Activated naive CD8-positive, alpha-beta T cell treated with anti-CD3 and anti-CD28 coated beads, Interleukin-2, amount 50 U/mL, for 24 hours (primary cell): ENCODE data around the gene DNAH14.

Source experiments
- ATAC-seq: fragments of 150-1000 bp; cut with Tn5 transposase; one replicate; pipeline ENCODE4 v1.10.0; 2021
- DNase-seq: peaks from one replicate; pipeline ENCODE4 v3.0.0; 2021
- H3K27ac Mint-ChIP-seq: one replicate; pipeline ENCODE4 v1.8.0; 2021; ENCODE audit warnings: mild to moderate bottlenecking, mixed read lengths
- H3K27me3 Mint-ChIP-seq: one replicate; pipeline ENCODE4 v1.8.0; 2021; ENCODE audit warnings: mixed read lengths
- H3K36me3 Mint-ChIP-seq: one replicate; pipeline ENCODE4 v1.8.0; 2021; ENCODE audit warnings: low read depth, mixed read lengths
- H3K4me1 Mint-ChIP-seq: one replicate; pipeline ENCODE4 v1.8.0; 2021; ENCODE audit warnings: mixed read lengths
- H3K4me3 Mint-ChIP-seq: one replicate; pipeline ENCODE4 v1.8.0; 2021; ENCODE audit warnings: mild to moderate bottlenecking, moderate library complexity, mixed read lengths
- H3K9me3 Mint-ChIP-seq: one replicate; pipeline ENCODE4 v1.8.0; 2021; ENCODE audit warnings: mixed read lengths

The DNAH14 gene

DNA sequence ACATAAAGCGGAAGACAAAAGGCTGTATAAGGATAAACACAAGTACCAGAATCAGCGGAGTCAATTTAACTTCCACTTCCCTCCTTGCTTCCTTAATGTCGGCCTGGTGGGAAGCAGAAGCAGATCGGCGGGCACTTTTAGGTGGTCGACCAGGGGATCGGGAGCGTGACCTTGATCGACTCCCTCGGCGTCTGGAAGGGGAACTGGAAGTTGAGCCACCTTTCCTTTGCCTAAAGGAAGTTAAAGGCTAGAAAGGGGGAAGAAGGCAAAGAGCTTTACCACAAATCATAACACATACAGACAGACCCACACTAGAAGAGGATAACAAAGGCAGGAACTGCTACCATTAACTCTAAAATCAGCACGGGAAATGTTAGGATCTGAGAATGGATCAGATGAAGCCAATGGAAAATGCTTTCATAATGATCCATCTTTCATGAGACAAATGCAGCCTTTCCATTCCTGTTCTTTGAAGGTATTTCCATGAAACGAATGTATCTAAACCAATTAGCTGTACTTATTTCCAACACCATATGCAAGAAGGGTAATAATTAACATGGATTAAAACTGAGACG, 492.6 kb downstream of the DNAH14 start:
- no peaks in the 10 kb centered on the region for H3K27me3 Mint-ChIP-seq
- H3K9me3 Mint-ChIP-seq = no peaks in the 10 kb centered on the region
- peaks cover 49% of the 10 kb centered on the region for H3K4me1 Mint-ChIP-seq
- H3K36me3 Mint-ChIP-seq = peaks cover 49% of the 10 kb centered on the region
- DNase-seq (no peak), ATAC-seq (no peak)
- H3K4me3 Mint-ChIP-seq = no peak overlapping the region
- H3K27ac Mint-ChIP-seq = no peak overlapping the region

DNA sequence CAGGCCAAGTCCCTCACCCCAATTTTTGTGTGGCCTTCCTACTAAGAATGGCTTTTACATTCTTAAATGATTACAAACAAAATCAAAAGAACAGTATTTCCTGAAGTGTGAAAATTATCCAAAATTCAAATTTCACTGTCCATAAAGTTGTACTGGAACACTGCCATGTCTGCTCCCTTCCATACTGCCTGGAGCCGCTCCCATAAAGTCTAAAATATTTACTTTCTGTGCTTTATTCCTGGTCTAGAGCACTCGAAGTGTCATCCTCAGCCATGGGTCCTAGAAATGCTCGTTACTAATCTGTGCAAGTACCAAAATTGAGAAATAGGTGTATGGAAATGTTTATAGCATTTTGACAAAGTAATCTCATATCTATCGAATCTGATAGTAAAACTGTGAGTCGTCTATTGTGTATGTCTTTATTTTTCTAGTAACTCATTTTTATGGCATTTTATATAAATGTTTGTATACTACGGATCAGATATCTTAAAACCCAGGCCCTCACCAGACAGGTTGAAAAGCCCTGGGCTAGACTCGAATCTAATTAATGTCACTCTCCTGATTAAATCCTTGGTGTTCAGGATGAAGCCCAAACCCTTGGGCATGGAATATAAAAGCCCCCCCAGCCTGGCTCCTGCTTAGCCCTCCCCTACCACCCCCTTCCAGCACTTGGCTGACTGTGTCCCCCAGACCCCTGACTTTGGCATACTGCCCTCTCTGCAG, 493.5 kb downstream of the DNAH14 start:
- Mint-ChIP-seq H3K4me1 (peaks cover 49% of the 10 kb centered on the region), H3K9me3 (no peaks in the 10 kb centered on the region), H3K4me3 (no peak overlapping the region), H3K36me3 (peaks cover 44% of the 10 kb centered on the region), H3K27me3 (no peaks in the 10 kb centered on the region), H3K27ac (peak overlapping the region; percentile 0)
- no peak for DNase-seq
- ATAC-seq = no peak

DNA sequence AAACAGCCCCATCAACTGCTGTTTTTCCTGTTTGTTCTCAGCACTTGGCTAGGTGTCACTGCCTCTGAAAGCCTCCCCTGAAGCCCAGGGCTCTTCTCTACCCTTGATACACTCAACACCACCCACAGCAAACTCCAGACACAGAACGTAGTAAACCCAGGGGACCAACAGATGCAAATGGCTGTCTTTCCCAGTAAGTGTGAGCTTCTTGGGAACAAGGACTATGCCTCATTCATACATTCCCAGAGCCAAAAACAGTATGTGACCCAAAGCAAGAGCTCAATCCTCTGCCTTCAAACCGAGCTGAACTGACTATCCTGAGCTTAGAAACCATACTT, 494.0 kb downstream of the DNAH14 start:
- Mint-ChIP-seq H3K9me3 (no peaks in the 10 kb centered on the region), H3K4me3 (no peak overlapping the region), H3K27ac (peak overlapping the region; percentile 0), H3K27me3 (no peaks in the 10 kb centered on the region), H3K4me1 (peaks cover 49% of the 10 kb centered on the region), H3K36me3 (peaks cover 40% of the 10 kb centered on the region)
- DNase-seq = no peak
- ATAC-seq = no peak

DNA sequence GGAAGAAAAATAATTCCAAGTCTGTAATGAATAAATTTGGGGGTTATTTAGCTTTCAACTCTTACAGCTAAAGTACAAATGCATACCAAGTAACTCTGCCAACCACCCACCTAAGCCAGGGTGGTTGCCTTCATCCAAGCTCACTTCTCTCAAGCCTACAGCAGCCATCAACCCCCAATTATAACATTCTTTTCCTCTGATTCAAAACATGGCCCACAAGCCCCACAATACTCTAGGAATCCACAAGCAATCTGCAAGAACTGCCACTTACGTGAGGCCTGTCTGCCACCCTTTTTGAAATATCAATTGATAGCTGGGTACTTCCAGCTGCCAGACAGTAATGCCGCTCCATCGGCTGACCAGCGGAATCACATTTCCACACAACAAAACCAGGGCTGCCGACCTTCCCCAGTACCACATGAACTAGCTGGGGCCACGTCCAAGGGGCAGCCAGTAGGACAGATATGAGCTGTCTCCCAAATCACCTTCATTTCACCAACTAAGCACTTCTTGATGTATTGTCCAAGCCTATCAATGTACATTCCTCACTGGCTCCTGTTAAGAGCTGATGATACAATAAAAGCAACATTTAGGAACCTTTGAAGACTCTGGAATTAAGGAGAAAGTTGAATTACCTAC, 495.2 kb downstream of the DNAH14 start:
- ATAC-seq = no peak
- H3K4me1 Mint-ChIP-seq = peaks cover 59% of the 10 kb centered on the region

DNA sequence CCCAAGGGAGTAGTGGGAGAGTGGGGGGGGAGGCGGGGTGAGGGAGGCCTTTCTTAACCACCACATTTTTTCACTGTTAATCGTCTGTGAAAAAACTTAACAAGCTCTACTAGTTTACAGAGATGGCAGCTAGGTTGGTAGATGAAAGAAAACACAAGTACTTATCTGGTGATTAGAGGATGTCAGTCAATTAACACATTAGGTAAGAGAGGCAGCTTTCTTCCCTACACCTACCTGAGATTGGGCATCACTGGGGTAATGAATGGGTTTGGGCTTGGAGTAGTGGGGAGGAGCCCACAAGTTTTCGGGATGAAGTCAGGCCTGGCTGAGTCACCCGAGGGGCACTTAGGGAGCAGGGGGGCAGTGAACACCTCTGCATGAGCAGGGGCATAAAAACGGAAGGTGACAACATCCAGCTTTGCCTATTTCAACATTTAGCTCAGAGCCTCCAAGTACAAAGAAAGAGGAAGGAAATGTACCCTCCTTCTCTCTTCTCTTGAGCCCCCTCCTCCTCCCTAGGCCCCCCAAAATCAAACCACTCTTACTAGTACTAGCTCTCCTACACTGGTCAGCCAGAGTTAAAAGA, 495.8 kb downstream of the DNAH14 start:
- Mint-ChIP-seq H3K4me3 (peak overlapping the region; percentile 92), H3K27me3 (no peaks in the 10 kb centered on the region), H3K9me3 (no peaks in the 10 kb centered on the region), H3K27ac (peak overlapping the region; percentile 32), H3K4me1 (peaks cover 63% of the 10 kb centered on the region), H3K36me3 (peaks cover 27% of the 10 kb centered on the region)
- DNase-seq (no peak), ATAC-seq (no peak)

More for the DNA sequence above, 495.2 kb downstream of the DNAH14 start:
- no peaks in the 10 kb centered on the region for H3K27me3 Mint-ChIP-seq
- peak overlapping the region; percentile 32 for H3K27ac Mint-ChIP-seq
- DNase-seq = no peak
- H3K9me3 Mint-ChIP-seq = no peaks in the 10 kb centered on the region
- peaks cover 31% of the 10 kb centered on the region for H3K36me3 Mint-ChIP-seq
- peak overlapping the region; percentile 92 for H3K4me3 Mint-ChIP-seq

GRCh38 chr1:225426395-225427234, 497.1 kb downstream of the DNAH14 start:
- no peaks in the 10 kb centered on the region for H3K27me3 Mint-ChIP-seq
- H3K4me1 Mint-ChIP-seq = peaks cover 63% of the 10 kb centered on the region
- H3K4me3 Mint-ChIP-seq = peak overlapping the region; percentile 92
- H3K36me3 Mint-ChIP-seq = peaks cover 20% of the 10 kb centered on the region
- no peaks in the 10 kb centered on the region for H3K9me3 Mint-ChIP-seq
- ATAC-seq = no peak
- peak overlapping the region; percentile 85 for H3K27ac Mint-ChIP-seq
- DNase-seq = no peak

DNA sequence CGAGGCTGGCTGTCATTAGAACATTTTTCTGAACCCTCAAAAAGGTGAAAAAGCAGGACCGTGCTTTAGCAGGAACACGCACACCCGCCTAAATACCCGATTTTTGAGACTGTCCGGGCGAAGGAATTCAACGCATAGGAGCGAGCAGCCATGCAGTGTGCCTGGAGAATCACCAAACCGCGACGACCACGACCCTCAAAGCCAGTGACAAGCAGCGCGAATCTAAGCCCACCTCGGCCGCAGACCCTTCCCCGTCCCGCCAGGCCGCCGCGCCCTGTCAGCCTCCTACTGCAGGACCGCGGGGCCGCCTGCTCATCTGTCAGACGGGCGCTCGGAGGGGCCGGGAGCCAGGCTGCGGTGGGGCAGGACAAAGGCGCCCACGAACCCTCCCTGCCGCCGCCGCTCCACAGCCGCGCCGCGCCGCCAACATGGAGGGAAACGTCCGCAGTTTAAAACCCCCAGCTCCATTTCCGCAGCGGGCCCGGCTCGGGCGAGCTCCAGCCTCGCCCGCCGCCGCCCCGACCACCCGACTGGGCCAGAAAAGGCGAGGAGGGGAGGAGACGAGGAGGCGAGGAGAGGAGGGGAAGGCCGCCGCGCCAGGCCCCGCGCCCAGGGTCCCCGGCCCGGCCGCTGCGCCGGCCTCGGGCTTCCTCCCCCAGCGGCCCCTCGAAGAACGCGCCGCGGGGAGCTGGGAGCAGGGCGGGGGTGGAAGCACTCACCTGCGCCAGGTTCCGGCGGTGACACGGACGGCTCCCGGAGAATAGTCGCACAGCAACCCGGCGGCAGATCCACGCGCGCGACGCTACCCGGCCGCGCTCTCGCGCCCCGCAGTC, 498.0 kb downstream of the DNAH14 start, which contains the start of gene LBR:
TSS of gene LBR (minus strand) at position 804 of the 833 bp plus-strand sequence. CDS start 3,963 bp downstream, outside the sequence.
- Mint-ChIP-seq H3K36me3 (peaks cover 11% of the 10 kb centered on the region), H3K27me3 (no peaks in the 10 kb centered on the region), H3K4me3 (peak within 1 kb of the TSS; percentile 92), H3K4me1 (peaks cover 57% of the 10 kb centered on the region), H3K27ac (peak within 1 kb of the TSS; percentile 85), H3K9me3 (no peaks in the 10 kb centered on the region)
- peak; percentile 43 for DNase-seq
- peak; percentile 22 for ATAC-seq

DNA sequence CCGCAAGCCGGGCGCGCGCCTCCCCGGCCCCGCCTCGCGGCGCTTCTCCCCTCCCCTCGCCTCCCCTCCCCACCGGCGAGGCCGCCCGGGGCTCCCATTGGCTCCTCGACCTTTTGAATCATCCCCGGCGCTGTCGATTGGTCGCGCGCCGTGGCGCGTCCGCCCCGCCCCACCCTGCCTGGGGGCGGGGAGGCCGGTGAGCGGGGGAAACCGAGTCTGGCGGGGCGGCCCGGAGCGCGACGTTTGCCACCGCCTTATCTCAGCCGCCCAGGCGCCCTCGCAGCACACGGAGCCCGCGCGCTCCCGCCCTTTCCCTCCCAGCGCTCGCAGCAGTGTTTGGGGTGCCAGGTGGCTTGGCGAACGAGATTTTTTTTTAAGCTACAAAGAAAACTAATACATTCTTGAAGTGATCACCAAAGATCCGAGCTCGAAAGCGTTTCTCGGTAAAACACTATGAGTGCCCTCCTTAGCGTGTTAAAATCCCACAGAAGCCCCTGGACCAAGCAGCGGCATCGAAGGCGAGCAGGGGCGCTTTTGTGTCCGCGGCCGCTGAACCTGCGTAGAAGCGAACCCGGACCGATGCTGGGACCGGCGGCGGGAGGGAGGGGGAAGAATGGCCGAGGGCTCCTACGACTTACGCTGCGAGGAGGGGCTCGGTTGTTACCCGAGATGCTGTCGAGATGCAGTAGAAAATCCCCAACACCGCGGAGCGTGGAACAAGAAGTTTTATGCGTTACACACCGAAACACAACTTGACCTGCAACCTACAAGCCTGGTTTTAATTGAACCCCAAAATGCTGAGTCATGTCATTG, 498.8 kb downstream of the DNAH14 start:
- Mint-ChIP-seq H3K9me3 (no peaks in the 10 kb centered on the region), H3K36me3 (peaks cover 6% of the 10 kb centered on the region), H3K4me1 (peaks cover 52% of the 10 kb centered on the region), H3K27ac (peak overlapping the region; percentile 76), H3K4me3 (peak overlapping the region; percentile 92), H3K27me3 (no peaks in the 10 kb centered on the region)
- DNase-seq = peak; percentile 89
- peak; percentile 95 for ATAC-seq

- no peaks in the 10 kb centered on the region for H3K27me3 Mint-ChIP-seq
- H3K4me1 Mint-ChIP-seq = peaks cover 45% of the 10 kb centered on the region
- no peaks in the 10 kb centered on the region for H3K9me3 Mint-ChIP-seq
- peaks cover 6% of the 10 kb centered on the region for H3K36me3 Mint-ChIP-seq
- DNase-seq (no peak), ATAC-seq (no peak)
- H3K27ac Mint-ChIP-seq = peak overlapping the region; percentile 76
- H3K4me3 Mint-ChIP-seq = peak overlapping the region; percentile 92
Observed at GRCh38 chr1:225428881-225429455, 499.5 kb downstream of the DNAH14 start.

- no peak overlapping the region for H3K27ac Mint-ChIP-seq
- no peaks in the 10 kb centered on the region for H3K9me3 Mint-ChIP-seq
- peaks cover 5% of the 10 kb centered on the region for H3K36me3 Mint-ChIP-seq
Observed at GRCh38 chr1:225430301-225430700, 500.8 kb downstream of the DNAH14 start.

GRCh38 chr1:225431081-225431863, 501.8 kb downstream of the DNAH14 start:
- H3K9me3 Mint-ChIP-seq = no peaks in the 10 kb centered on the region
- peaks cover 5% of the 10 kb centered on the region for H3K36me3 Mint-ChIP-seq
- no peaks in the 10 kb centered on the region for H3K27me3 Mint-ChIP-seq
- no peak overlapping the region for H3K4me3 Mint-ChIP-seq
- ATAC-seq = no peak
- H3K27ac Mint-ChIP-seq = no peak overlapping the region
- H3K4me1 Mint-ChIP-seq = peaks cover 28% of the 10 kb centered on the region
- no peak for DNase-seq

More at GRCh38 chr1:225430301-225430700, 500.8 kb downstream of the DNAH14 start:
- Mint-ChIP-seq H3K4me3 (no peak overlapping the region), H3K27me3 (no peaks in the 10 kb centered on the region), H3K4me1 (peaks cover 34% of the 10 kb centered on the region)
- DNase-seq = no peak
- ATAC-seq = no peak

DNA sequence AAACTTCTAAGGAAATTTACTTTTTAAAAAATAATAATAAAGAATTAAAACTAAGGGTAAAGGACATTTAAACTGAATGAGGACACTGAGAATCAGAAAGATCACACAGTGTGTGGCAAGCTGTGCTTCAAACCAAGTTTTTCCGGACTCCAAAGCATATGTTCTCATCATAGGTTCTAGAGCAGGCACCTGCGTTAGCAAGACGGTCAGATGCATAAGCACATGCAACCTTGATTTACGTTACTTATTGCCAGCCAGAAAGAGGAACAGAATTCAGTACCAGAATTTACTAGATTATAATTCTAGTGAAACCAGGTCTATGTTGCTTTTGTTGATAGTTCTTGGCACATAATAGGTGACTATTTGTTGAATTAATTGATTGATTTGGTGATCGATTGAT, 504.6 kb downstream of the DNAH14 start:
- Mint-ChIP-seq H3K4me3 (no peak overlapping the region), H3K27me3 (no peaks in the 10 kb centered on the region), H3K9me3 (no peaks in the 10 kb centered on the region), H3K4me1 (peaks cover 21% of the 10 kb centered on the region), H3K27ac (no peak overlapping the region), H3K36me3 (no peaks in the 10 kb centered on the region)
- DNase-seq = no peak
- no peak for ATAC-seq
